Activated CD8-positive, alpha-beta T cell treated with anti-CD3 and anti-CD28 coated beads for 36 hours (primary cell): ENCODE measurements around the gene MYCL. TPM values are rescaled to one million over a fixed set of nuclear protein-coding genes. Genes with fewer than 3 reads are reported as not detected.
"Not testable (repeated sequence)": the region's sequence is repeated elsewhere in the genome, so short reads cannot be mapped to it uniquely, and the experiment has no call there.

Source experiments
- ATAC-seq: fragments of 200-7000 bp; cut with Tn5 transposase; one replicate; pipeline ENCODE4 v1.10.0; 2021; ENCODE audit warnings: mild to moderate bottlenecking, moderate library complexity
- CTCF ChIA-PET: fragments of 350-600 bp; sonication (Branson Sonifier 250); formaldehyde crosslinking; loops from one replicate; lab custom pipeline; 2021; ENCODE audit warnings: antibody characterized with exemption; lab: Charles Lee
- POLR2A ChIA-PET: fragments of 350-600 bp; sonication (Branson Sonifier 250); formaldehyde crosslinking; loops from one replicate; lab custom pipeline; 2021; ENCODE audit warnings: antibody characterized with exemption; lab: Charles Lee
- DNase-seq: peaks from one replicate; pipeline ENCODE4 v3.0.0-alpha.2; 2020
- H3K27ac Mint-ChIP-seq: one replicate; pipeline ENCODE4 v1.8.0; 2021; ENCODE audit warnings: mild to moderate bottlenecking, mixed read lengths
- H3K27me3 Mint-ChIP-seq: one replicate; pipeline ENCODE4 v1.8.0; 2021; ENCODE audit warnings: mixed read lengths
- H3K36me3 Mint-ChIP-seq: one replicate; pipeline ENCODE4 v1.8.0; 2021; ENCODE audit warnings: low read depth, mixed read lengths
- H3K4me1 Mint-ChIP-seq: one replicate; pipeline ENCODE4 v1.8.0; 2021; ENCODE audit warnings: low read depth, mixed read lengths
- H3K4me3 Mint-ChIP-seq: one replicate; pipeline ENCODE4 v1.8.0; 2021; ENCODE audit warnings: mild to moderate bottlenecking, moderate library complexity, mixed read lengths
- H3K9me3 Mint-ChIP-seq: one replicate; pipeline ENCODE4 v1.8.0; 2021; ENCODE audit warnings: mixed read lengths
- CTCF ChIP-seq: fragments of 200-600 bp; IDR thresholded peaks from one replicate; pipeline ENCODE4 v1.8.0; 2022; ENCODE audit warnings: antibody characterized with exemption, mild to moderate bottlenecking
- intact Hi-C: fragments of 100-400 bp; cut with micrococcal nuclease; formaldehyde crosslinking; loops from one replicate; pipeline ENCODE4 v1.10.0; 2022
- total RNA-seq, 2 experiments: library from RNA; stranded (reverse); gene quantifications; one replicate each; pipeline ENCODE4 v1.2.3, GENCODE V29; 2021

Gene MYCL
- total RNA-seq, 2 experiments from 2014 or later: 0.13 to 0.20 TPM

- CTCF ChIA-PET: interaction anchor here (1.4 kb wide), 1 partner anchor 42 kb away, joined by 4 read pairs; no protein-coding TSS in a partner anchor
- no peak for TF ChIP-seq CTCF
- intact Hi-C loops: no loop called here
- DNase-seq (no peak), ATAC-seq (no peak)
- H3K27ac Mint-ChIP-seq: no peak overlapping the region
- no peak overlapping the region for H3K4me3 Mint-ChIP-seq
- H3K36me3 Mint-ChIP-seq: peaks cover 43% of the 10 kb centered on the region
- no peaks in the 10 kb centered on the region for H3K9me3 Mint-ChIP-seq
- H3K27me3 Mint-ChIP-seq: no peaks in the 10 kb centered on the region
- POLR2A ChIA-PET: no interaction called here
- peaks cover 55% of the 10 kb centered on the region for H3K4me1 Mint-ChIP-seq
Measured at GRCh38 chr1:39877231-39877778, 24.4 kb downstream of the MYCL start.

- Mint-ChIP-seq H3K27ac (no peak overlapping the region), H3K27me3 (no peaks in the 10 kb centered on the region), H3K9me3 (no peaks in the 10 kb centered on the region), H3K4me3 (no peak overlapping the region), H3K36me3 (peaks cover 42% of the 10 kb centered on the region), H3K4me1 (peaks cover 49% of the 10 kb centered on the region)
- intact Hi-C loops: no loop called here
- ChIA-PET POLR2A (no interaction called here), CTCF (interaction anchor here (1.0 to 1.4 kb wide), 2 partner anchors 26 to 43 kb away, joined by 3 to 4 read pairs; no protein-coding TSS in a partner anchor)
- ATAC-seq (no peak), DNase-seq (no peak)
- TF ChIP-seq CTCF: no peak
Measured at GRCh38 chr1:39876144-39876543, 25.6 kb downstream of the MYCL start.

- peaks cover 30% of the 10 kb centered on the region for H3K4me1 Mint-ChIP-seq
- H3K27ac Mint-ChIP-seq: no peak overlapping the region
- intact Hi-C loops: no loop called here
- DNase-seq (no peak), ATAC-seq (no peak)
- ChIA-PET CTCF (interaction anchor here (0.9 to 1.5 kb wide), 3 partner anchors 30 to 215 kb away, joined by 3 to 4 read pairs (median 3); no protein-coding TSS in a partner anchor), POLR2A (interaction anchor here (0.9 to 1.4 kb wide), 2 partner anchors 10 to 22 kb away, joined by 4 to 5 read pairs; partner anchors contain the start of gene TRIT1)
- no peak overlapping the region for H3K4me3 Mint-ChIP-seq
- H3K27me3 Mint-ChIP-seq: no peaks in the 10 kb centered on the region
- no peak for TF ChIP-seq CTCF
- no peaks in the 10 kb centered on the region for H3K9me3 Mint-ChIP-seq
- peaks cover 41% of the 10 kb centered on the region for H3K36me3 Mint-ChIP-seq
Measured at GRCh38 chr1:39872698-39873097, 29.0 kb downstream of the MYCL start.

- no peak for DNase-seq
- CTCF ChIA-PET: interaction anchor here (1.3 to 1.5 kb wide), 3 partner anchors 102 to 218 kb away, joined by 3 to 4 read pairs (median 3); no protein-coding TSS in a partner anchor
Measured at GRCh38 chr1:39871796-39872195, 29.9 kb downstream of the MYCL start.

GRCh38 chr1:39871043-39871442, 30.7 kb downstream of the MYCL start:
- H3K4me1 Mint-ChIP-seq: peaks cover 22% of the 10 kb centered on the region
- ATAC-seq, POLR2A ChIA-PET, H3K27me3 Mint-ChIP-seq, H3K9me3 Mint-ChIP-seq, H3K27ac Mint-ChIP-seq, intact Hi-C loops, DNase-seq, H3K4me3 Mint-ChIP-seq: not testable (repeated sequence)
- peaks cover 32% of the 10 kb centered on the region for H3K36me3 Mint-ChIP-seq
- CTCF ChIA-PET: interaction anchor here (1.3 to 1.5 kb wide), 2 partner anchors 103 to 218 kb away, joined by 3 to 4 read pairs; no protein-coding TSS in a partner anchor

More at GRCh38 chr1:39871796-39872195, 29.9 kb downstream of the MYCL start:
- Mint-ChIP-seq H3K9me3 (no peaks in the 10 kb centered on the region), H3K27me3 (no peaks in the 10 kb centered on the region), H3K27ac (no peak overlapping the region), H3K4me3 (no peak overlapping the region), H3K4me1 (peaks cover 25% of the 10 kb centered on the region), H3K36me3 (peaks cover 34% of the 10 kb centered on the region)
- no peak for ATAC-seq
- no peak for TF ChIP-seq CTCF
- intact Hi-C loops: no loop called here
- POLR2A ChIA-PET: no interaction called here

- DNase-seq, H3K4me3 Mint-ChIP-seq, H3K27me3 Mint-ChIP-seq, POLR2A ChIA-PET, H3K9me3 Mint-ChIP-seq, intact Hi-C loops, ATAC-seq, H3K27ac Mint-ChIP-seq, CTCF ChIA-PET: not testable (repeated sequence)
- Mint-ChIP-seq H3K4me1 (peaks cover 18% of the 10 kb centered on the region), H3K36me3 (peaks cover 31% of the 10 kb centered on the region)
Measured at GRCh38 chr1:39869538-39870112, 32.1 kb downstream of the MYCL start.
